Measurements from ENCODE around the gene PARVB.

Gene PARVB

GRCh38 chr22:44197271-44197670, 173.2 kb downstream of the PARVB start:
- Histone ChIP-seq H3K27ac (ENCODE audit: extremely low read depth, low read depth, low read length) (no peak overlapping the region), H3K36me3 (ENCODE audit: control insufficient read depth in 2 of 2, insufficient read depth in 1 of 2, low read length in 2 of 2) (no peaks in the 10 kb centered on the region), H3K4me1 (ENCODE audit: control insufficient read depth, insufficient read depth, low read length) (0 out of 2 replicates have a peak, but pooled peaks cover under 1% of the 10 kb centered on the region), H3K4me3 (ENCODE audit: low read depth, low read length) (no peak overlapping the region), H3K9me3 (ENCODE audit: control insufficient read depth, insufficient read depth, low read depth, low read length) (no peaks in the 10 kb centered on the region)
- POLR2A ChIA-PET = no interaction called here
- no peak for TF ChIP-seq ZNF548 (tag by site-specific recombination; IDR thresholded peaks at IDR 0.05)
- TF ChIP-seq ZNF23 (tag by site-specific recombination; IDR thresholded peaks at IDR 0.05; ENCODE audit: borderline replicate concordance) = no peak
- no peak for TF ChIP-seq SCRT1 (tag by site-specific recombination; IDR thresholded peaks at IDR 0.05; ENCODE audit: borderline replicate concordance)
- TF ChIP-seq ZNF114 (tag by site-specific recombination; IDR thresholded peaks at IDR 0.05) = no peak
- no peak for TF ChIP-seq ZNF2 (tag by site-specific recombination; IDR thresholded peaks at IDR 0.05)
- peak; percentile 76 for TF ChIP-seq ZNF768 (tag by site-specific recombination; IDR thresholded peaks at IDR 0.05)
- TF ChIP-seq ZNF266 (tag by site-specific recombination; IDR thresholded peaks at IDR 0.05; ENCODE audit: low read depth) = no peak
- no peak for TF ChIP-seq HOXD13 (CRISPR knock-in tag; IDR thresholded peaks at IDR 0.05; ENCODE audit: borderline replicate concordance)
- no peak for TF ChIP-seq ZNF549 (tag by site-specific recombination; IDR thresholded peaks at IDR 0.05)
- CTCF ChIA-PET = no interaction called here

DNA sequence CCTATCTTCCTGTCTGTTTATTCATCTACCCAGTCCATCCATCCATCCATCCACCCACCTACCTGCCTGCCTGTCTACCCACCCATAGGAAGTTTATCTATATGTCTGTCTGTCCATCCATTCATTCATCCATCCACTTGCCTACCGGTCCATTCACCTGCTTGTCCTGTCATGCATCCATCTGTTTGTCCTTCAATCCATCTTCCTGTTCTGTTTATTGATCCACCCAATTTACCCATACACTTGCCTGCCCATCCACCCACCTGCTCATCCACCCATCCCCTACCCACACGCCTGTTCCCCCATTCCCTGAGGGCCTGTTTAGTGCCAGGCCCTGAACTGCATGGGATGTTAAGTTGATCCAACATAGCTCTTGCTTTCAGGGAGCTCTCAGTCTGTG, 175.1 kb downstream of the PARVB start:
- ChIA-PET POLR2A (interaction anchor here (0.5 kb wide), 1 partner anchor 1826 kb away, joined by 3 read pairs; no protein-coding TSS in a partner anchor), CTCF (interaction anchor here (0.6 kb wide), 1 partner anchor 424 kb away, joined by 4 read pairs; no protein-coding TSS in a partner anchor)
- H3K9me3 ChIP-seq (ENCODE audit: control insufficient read depth, insufficient read depth, low read depth, low read length) = no peaks in the 10 kb centered on the region
- TF ChIP-seq ZFHX2 (tag by site-specific recombination; conservative IDR thresholded peaks at IDR 0.05) (peak; percentile 81), ZNF366 (tag by site-specific recombination; conservative IDR thresholded peaks at IDR 0.05) (peak; percentile 36; the same call in 1 of the 2 replicates), KLF9 (tag by site-specific recombination; IDR thresholded peaks at IDR 0.05; ENCODE audit: low read depth) (no peak), EGR2 (tag by site-specific recombination; IDR thresholded peaks at IDR 0.05; ENCODE audit: low read depth) (peak; percentile 87), SETDB1 (IDR thresholded peaks at IDR 0.05; ENCODE audit: insufficient read length, low read length) (no peak)
- 0 out of 2 replicates have a peak, but pooled peaks cover 3% of the 10 kb centered on the region for H3K4me1 ChIP-seq (ENCODE audit: control insufficient read depth, insufficient read depth, low read length)
- no peaks in the 10 kb centered on the region for H3K36me3 ChIP-seq (ENCODE audit: control insufficient read depth in 2 of 2, insufficient read depth in 1 of 2, low read length in 2 of 2)
- H3K27ac ChIP-seq (ENCODE audit: extremely low read depth, low read depth, low read length) = no peak overlapping the region
- no peak overlapping the region for H3K4me3 ChIP-seq (ENCODE audit: low read depth, low read length)

DNA sequence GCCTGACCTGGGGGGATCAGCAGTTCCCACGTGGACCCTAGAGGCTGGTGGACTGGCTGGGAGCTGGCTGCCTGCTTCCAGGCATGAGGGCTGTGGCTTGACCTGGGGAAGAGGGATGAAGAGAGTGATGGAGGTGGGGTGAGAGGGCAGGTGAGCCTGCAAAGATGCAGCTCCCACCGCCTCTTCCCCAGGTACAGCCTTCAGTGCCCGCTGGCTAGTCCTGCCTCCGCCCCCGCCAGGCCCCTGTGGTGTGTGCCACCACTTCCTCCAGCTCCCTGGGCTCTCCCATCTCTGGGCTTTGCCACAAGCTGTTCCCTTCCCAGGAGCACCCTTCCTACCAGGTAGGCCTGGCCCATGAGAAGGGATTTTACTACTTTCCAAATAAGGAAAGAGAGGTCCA, 175.8 kb downstream of the PARVB start:
- Histone ChIP-seq H3K27ac (ENCODE audit: extremely low read depth, low read depth, low read length) (no peak overlapping the region), H3K9me3 (ENCODE audit: control insufficient read depth, insufficient read depth, low read depth, low read length) (no peaks in the 10 kb centered on the region), H3K4me1 (ENCODE audit: control insufficient read depth, insufficient read depth, low read length) (0 out of 2 replicates have a peak, but pooled peaks cover 3% of the 10 kb centered on the region), H3K36me3 (ENCODE audit: control insufficient read depth in 2 of 2, insufficient read depth in 1 of 2, low read length in 2 of 2) (no peaks in the 10 kb centered on the region), H3K4me3 (ENCODE audit: low read depth, low read length) (no peak overlapping the region)
- no peak for TF ChIP-seq ZNF398 (tag by site-specific recombination; IDR thresholded peaks at IDR 0.05)
- ChIA-PET CTCF (interaction anchor here (0.6 kb wide), 1 partner anchor 648 kb away, joined by 3 read pairs; no protein-coding TSS in a partner anchor), POLR2A (no interaction called here)

- no peaks in the 10 kb centered on the region for H3K36me3 ChIP-seq (ENCODE audit: control insufficient read depth in 2 of 2, insufficient read depth in 1 of 2, low read length in 2 of 2)
- H3K4me1 ChIP-seq (ENCODE audit: control insufficient read depth, insufficient read depth, low read length) = 0 out of 2 replicates have a peak, but pooled peaks cover 3% of the 10 kb centered on the region
- ChIA-PET CTCF (interaction anchor here (0.6 to 0.8 kb wide), 2 partner anchors 119 to 647 kb away, joined by 3 to 4 read pairs; no protein-coding TSS in a partner anchor), POLR2A (no interaction called here)
- H3K27ac ChIP-seq (ENCODE audit: extremely low read depth, low read depth, low read length) = no peak overlapping the region
- H3K9me3 ChIP-seq (ENCODE audit: control insufficient read depth, insufficient read depth, low read depth, low read length) = no peaks in the 10 kb centered on the region
- H3K4me3 ChIP-seq (ENCODE audit: low read depth, low read length) = no peak overlapping the region
- no peak for TF ChIP-seq ZNF518A (tag by site-specific recombination; conservative IDR thresholded peaks at IDR 0.05; ENCODE audit: low read depth)
- TF ChIP-seq, protein P1, sequence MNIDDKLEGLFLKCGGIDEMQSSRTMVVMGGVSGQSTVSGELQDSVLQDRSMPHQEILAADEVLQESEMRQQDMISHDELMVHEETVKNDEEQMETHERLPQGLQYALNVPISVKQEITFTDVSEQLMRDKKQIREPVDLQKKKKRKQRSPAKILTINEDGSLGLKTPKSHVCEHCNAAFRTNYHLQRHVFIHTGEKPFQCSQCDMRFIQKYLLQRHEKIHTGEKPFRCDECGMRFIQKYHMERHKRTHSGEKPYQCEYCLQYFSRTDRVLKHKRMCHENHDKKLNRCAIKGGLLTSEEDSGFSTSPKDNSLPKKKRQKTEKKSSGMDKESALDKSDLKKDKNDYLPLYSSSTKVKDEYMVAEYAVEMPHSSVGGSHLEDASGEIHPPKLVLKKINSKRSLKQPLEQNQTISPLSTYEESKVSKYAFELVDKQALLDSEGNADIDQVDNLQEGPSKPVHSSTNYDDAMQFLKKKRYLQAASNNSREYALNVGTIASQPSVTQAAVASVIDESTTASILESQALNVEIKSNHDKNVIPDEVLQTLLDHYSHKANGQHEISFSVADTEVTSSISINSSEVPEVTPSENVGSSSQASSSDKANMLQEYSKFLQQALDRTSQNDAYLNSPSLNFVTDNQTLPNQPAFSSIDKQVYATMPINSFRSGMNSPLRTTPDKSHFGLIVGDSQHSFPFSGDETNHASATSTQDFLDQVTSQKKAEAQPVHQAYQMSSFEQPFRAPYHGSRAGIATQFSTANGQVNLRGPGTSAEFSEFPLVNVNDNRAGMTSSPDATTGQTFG (tag by site-specific recombination; IDR thresholded peaks at IDR 0.05; ENCODE audit: borderline replicate concordance) = no peak
- TF ChIP-seq ZNF654 (tag by site-specific recombination; IDR thresholded peaks at IDR 0.05; ENCODE audit: low read depth) = no peak
- TF ChIP-seq PRDM1 (tag by site-specific recombination; IDR thresholded peaks at IDR 0.05) = no peak
- no peak for TF ChIP-seq ZNF785 (tag by site-specific recombination; IDR thresholded peaks at IDR 0.05)
These were observed 176.3 kb downstream of the PARVB start for GRCh38 chr22:44200451-44200850.

Measured in HEK293 (cell line).